ENCODE data around the gene ZFP36L2. TPM values are rescaled to one million over a fixed set of nuclear protein-coding genes. Genes with fewer than 3 reads are reported as not detected.

ZFP36L2 gene
- total and polyA plus RNA-seq, 9 of the 15 experiments (the other 6 are each of a cell fraction or from before 2014, with no cell fraction given), result 4.1 to 60.6 (median 20.3) TPM

DNA sequence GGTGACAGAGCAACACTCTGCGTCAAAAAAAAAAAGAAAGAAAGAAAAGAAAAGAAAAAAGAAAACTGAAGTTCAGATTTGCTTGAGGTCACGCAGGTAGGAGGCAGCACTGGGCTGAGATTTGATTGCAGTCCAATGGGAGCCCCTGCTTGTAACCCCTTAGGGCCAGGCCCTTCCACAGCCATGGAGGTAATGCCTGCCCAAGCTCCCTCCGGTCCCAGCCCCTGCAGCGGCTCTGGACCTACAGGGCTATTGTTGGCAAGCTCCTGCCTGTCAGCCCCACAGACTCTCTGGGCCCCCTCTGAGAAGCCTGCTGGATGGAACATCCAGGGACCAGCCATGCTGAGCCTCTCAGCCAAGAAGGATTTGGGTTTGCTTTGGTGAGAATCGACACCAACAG, 12.2 kb downstream of the ZFP36L2 start:
- H3K9ac ChIP-seq (ENCODE audit: insufficient read depth in 1 of 2, low read depth in 2 of 2, low read length in 2 of 2), result no peak overlapping the region
- no peaks in the 10 kb centered on the region for H3K9me3 ChIP-seq (replicated peaks; ENCODE audit: control insufficient read depth, insufficient read depth, low read depth, low read length)
- H3K4me1 ChIP-seq (replicated peaks in 1 of 2; ENCODE audit: control insufficient read depth in 2 of 2, insufficient read depth in 2 of 2, low read length in 2 of 2), result peaks cover 44 to 48% of the 10 kb centered on the region in 2 experiments
- H3K27ac ChIP-seq (ENCODE audit: extremely low read depth, low read depth, low read length), result no peak overlapping the region
- H3K27me3 ChIP-seq (ENCODE audit: control insufficient read depth in 2 of 2, insufficient read depth in 2 of 2, low read length in 2 of 2), result no peaks in the 10 kb centered on the region
- DNase-seq (ENCODE audit: extremely low read depth in 1 of 4, low spot score in 3 of 4) (no peak), ATAC-seq (no peak), FAIRE-seq (no peak)
- 74% methylated on average over 4 of the region's 5 CpGs for WGBS (ENCODE audit: insufficient coverage, low coverage, missing lambda C conversion rate)
- intact Hi-C loops (cut with micrococcal nuclease), result no loop called here
- no peaks in the 10 kb centered on the region for H3K9me1 ChIP-seq (ENCODE audit: control insufficient read depth, insufficient read depth, low read length)
- H3K79me2 ChIP-seq (ENCODE audit: control insufficient read depth, insufficient read depth, low read length), result peaks cover 6% of the 10 kb centered on the region
- TF ChIP-seq OTX1 (CRISPR knock-in tag; IDR thresholded peaks at IDR 0.05) (no peak), KDM1A (IDR thresholded peaks at IDR 0.05) (0 out of 4 replicates have a peak, but pooled peaks of 1 of the 2 experiments have one; percentile 26)
- TF ChIP-seq, protein P1, sequence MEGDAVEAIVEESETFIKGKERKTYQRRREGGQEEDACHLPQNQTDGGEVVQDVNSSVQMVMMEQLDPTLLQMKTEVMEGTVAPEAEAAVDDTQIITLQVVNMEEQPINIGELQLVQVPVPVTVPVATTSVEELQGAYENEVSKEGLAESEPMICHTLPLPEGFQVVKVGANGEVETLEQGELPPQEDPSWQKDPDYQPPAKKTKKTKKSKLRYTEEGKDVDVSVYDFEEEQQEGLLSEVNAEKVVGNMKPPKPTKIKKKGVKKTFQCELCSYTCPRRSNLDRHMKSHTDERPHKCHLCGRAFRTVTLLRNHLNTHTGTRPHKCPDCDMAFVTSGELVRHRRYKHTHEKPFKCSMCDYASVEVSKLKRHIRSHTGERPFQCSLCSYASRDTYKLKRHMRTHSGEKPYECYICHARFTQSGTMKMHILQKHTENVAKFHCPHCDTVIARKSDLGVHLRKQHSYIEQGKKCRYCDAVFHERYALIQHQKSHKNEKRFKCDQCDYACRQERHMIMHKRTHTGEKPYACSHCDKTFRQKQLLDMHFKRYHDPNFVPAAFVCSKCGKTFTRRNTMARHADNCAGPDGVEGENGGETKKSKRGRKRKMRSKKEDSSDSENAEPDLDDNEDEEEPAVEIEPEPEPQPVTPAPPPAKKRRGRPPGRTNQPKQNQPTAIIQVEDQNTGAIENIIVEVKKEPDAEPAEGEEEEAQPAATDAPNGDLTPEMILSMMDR (IDR thresholded peaks at IDR 0.05 in 2 of 3, conservative IDR thresholded peaks at IDR 0.05 in 1 of 3; ENCODE audit: insufficient read depth in 2 of 3, low read depth in 1 of 3, low read length in 3 of 3), result 0 out of 6 replicates have a peak, but pooled peaks of 1 of the 3 experiments have one; percentile 1
- in situ Hi-C loops (cut with MboI), result no loop called here
- no peak overlapping the region for H2AFZ ChIP-seq (ENCODE audit: low read depth, low read length)
- no peaks in the 10 kb centered on the region for H3K36me3 ChIP-seq (ENCODE audit: control insufficient read depth, insufficient read depth, low read length)
- BruUV-seq (replicated peaks), result no TSS peak
- no peak overlapping the region for H3K4me3 ChIP-seq
- CTCF ChIA-PET (ENCODE audit: low intra/inter-chr PET ratio), result no interaction called here
- no peak overlapping the region for H3K4me2 ChIP-seq (ENCODE audit: insufficient read depth, low read length)
- no peaks in the 10 kb centered on the region for H4K20me1 ChIP-seq (replicated peaks; ENCODE audit: control insufficient read depth, insufficient read depth, low read length)
- POLR2A ChIA-PET, result interaction anchor here (1.3 kb wide), 1 partner anchor 59 kb away, joined by 5 read pairs; no protein-coding TSS in a partner anchor

DNA sequence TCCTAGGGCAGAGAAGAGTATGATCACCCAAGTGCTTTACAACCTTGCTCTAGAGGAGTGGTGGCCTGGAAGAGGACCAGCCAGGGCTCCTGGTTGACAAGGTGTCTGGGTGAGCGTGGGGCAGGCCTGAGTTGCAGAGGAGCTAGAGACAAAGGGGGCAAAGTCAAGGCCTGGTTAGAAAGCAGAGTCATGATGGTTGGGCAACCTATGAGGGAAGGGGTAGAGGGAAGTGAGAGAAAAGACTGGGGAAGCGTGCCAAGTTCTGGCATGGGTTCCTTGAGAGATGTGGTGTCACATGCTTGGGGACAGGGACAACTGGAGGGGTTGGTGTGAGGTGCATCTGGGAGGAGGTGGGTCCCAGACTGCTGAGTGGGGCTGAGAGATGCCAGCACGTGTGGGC, 13.5 kb downstream of the ZFP36L2 start:
- WGBS (ENCODE audit: insufficient coverage, low coverage, missing lambda C conversion rate), result 55% methylated on average over 3 of the region's 3 CpGs
- H3K4me1 ChIP-seq (replicated peaks in 1 of 2; ENCODE audit: control insufficient read depth in 2 of 2, insufficient read depth in 2 of 2, low read length in 2 of 2), result peaks cover 30 to 36% of the 10 kb centered on the region in 2 experiments
- no TSS peak for BruUV-seq (replicated peaks)
- H3K36me3 ChIP-seq (ENCODE audit: control insufficient read depth, insufficient read depth, low read length), result no peaks in the 10 kb centered on the region
- FAIRE-seq (no peak), DNase-seq (ENCODE audit: extremely low read depth in 1 of 4, low spot score in 3 of 4) (no peak), ATAC-seq (no peak; the same call in 2 of the 3 replicates)
- H4K20me1 ChIP-seq (replicated peaks; ENCODE audit: control insufficient read depth, insufficient read depth, low read length), result no peaks in the 10 kb centered on the region
- no peaks in the 10 kb centered on the region for H3K9me3 ChIP-seq (replicated peaks; ENCODE audit: control insufficient read depth, insufficient read depth, low read depth, low read length)
- ChIA-PET CTCF (ENCODE audit: low intra/inter-chr PET ratio) (no interaction called here), POLR2A (interaction anchor here (1.3 to 2.4 kb wide), 3 partner anchors 9 to 57 kb away, joined by 4 to 7 read pairs (median 5); no protein-coding TSS in a partner anchor)
- H3K4me2 ChIP-seq (ENCODE audit: insufficient read depth, low read length), result no peak overlapping the region
- no peaks in the 10 kb centered on the region for H3K27me3 ChIP-seq (ENCODE audit: control insufficient read depth in 2 of 2, insufficient read depth in 2 of 2, low read length in 2 of 2)
- intact Hi-C loops (cut with micrococcal nuclease) (no loop called here), in situ Hi-C loops (cut with MboI) (no loop called here)
- no peaks in the 10 kb centered on the region for H3K79me2 ChIP-seq (ENCODE audit: control insufficient read depth, insufficient read depth, low read length)
- no peak for TF ChIP-seq CEBPG (CRISPR knock-in tag; IDR thresholded peaks at IDR 0.05)
- peak in 1 of 2 experiments; percentile 19; a peak in 1 of 4 replicates for TF ChIP-seq CEBPG (tag; conservative IDR thresholded peaks at IDR 0.05 in 1 of 2, IDR thresholded peaks at IDR 0.05 in 1 of 2)
- TF ChIP-seq, protein P2, sequence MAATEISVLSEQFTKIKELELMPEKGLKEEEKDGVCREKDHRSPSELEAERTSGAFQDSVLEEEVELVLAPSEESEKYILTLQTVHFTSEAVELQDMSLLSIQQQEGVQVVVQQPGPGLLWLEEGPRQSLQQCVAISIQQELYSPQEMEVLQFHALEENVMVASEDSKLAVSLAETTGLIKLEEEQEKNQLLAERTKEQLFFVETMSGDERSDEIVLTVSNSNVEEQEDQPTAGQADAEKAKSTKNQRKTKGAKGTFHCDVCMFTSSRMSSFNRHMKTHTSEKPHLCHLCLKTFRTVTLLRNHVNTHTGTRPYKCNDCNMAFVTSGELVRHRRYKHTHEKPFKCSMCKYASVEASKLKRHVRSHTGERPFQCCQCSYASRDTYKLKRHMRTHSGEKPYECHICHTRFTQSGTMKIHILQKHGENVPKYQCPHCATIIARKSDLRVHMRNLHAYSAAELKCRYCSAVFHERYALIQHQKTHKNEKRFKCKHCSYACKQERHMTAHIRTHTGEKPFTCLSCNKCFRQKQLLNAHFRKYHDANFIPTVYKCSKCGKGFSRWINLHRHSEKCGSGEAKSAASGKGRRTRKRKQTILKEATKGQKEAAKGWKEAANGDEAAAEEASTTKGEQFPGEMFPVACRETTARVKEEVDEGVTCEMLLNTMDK (IDR thresholded peaks at IDR 0.05; ENCODE audit: borderline replicate concordance, insufficient read depth, low read depth, low read length, poor library complexity, severe bottlenecking), result no peak
- no peak for TF ChIP-seq ETV5 (CRISPR knock-in tag; IDR thresholded peaks at IDR 0.05; ENCODE audit: low read depth)
- H3K27ac ChIP-seq (ENCODE audit: extremely low read depth, low read depth, low read length), result no peak overlapping the region
- H3K4me3 ChIP-seq, result no peak overlapping the region
- no peaks in the 10 kb centered on the region for H3K9me1 ChIP-seq (ENCODE audit: control insufficient read depth, insufficient read depth, low read length)
- H2AFZ ChIP-seq (ENCODE audit: low read depth, low read length), result peak overlapping the region; percentile 22; the same call in 1 of the 2 replicates
- H3K9ac ChIP-seq (ENCODE audit: insufficient read depth in 1 of 2, low read depth in 2 of 2, low read length in 2 of 2), result peak overlapping the region in 1 of 2 experiments; percentile 75; a peak in 2 of 4 replicates

Measured in K562 (cell line).